ENCODE measurements around the gene MPLKIP.

DNA sequence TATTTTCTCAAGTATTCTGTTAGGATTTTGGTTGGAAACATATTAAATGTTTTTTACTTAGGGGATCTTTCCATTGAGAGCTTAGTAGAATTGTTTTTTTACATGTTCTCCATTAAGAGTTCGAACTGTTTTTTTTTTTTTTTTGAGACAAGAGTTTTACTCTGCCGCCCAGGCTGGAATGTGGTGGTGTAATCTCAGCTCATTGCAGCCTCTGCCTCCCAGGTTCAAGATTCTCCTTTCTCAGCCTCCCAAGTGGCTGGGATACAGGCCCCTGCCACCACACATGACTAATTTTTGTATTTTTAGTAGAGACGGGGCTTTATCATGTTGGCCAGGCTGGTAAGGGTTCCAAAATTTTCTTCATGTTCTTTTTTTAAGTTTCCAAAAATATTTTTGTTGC, 33.2 kb downstream of the MPLKIP start:
- TF ChIP-seq, protein P1, sequence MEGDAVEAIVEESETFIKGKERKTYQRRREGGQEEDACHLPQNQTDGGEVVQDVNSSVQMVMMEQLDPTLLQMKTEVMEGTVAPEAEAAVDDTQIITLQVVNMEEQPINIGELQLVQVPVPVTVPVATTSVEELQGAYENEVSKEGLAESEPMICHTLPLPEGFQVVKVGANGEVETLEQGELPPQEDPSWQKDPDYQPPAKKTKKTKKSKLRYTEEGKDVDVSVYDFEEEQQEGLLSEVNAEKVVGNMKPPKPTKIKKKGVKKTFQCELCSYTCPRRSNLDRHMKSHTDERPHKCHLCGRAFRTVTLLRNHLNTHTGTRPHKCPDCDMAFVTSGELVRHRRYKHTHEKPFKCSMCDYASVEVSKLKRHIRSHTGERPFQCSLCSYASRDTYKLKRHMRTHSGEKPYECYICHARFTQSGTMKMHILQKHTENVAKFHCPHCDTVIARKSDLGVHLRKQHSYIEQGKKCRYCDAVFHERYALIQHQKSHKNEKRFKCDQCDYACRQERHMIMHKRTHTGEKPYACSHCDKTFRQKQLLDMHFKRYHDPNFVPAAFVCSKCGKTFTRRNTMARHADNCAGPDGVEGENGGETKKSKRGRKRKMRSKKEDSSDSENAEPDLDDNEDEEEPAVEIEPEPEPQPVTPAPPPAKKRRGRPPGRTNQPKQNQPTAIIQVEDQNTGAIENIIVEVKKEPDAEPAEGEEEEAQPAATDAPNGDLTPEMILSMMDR (IDR thresholded peaks at IDR 0.05; ENCODE audit: borderline replicate concordance, extremely low read depth, low read length, poor library complexity, severe bottlenecking) = no peak
- no peak for TF ChIP-seq EZH2 (IDR thresholded peaks at IDR 0.05; ENCODE audit: borderline replicate concordance, low read depth, low read length, severe bottlenecking)

Measured in DND-41 (cell line).